SU-DHL-6 (cell line): ENCODE measurements around the gene TMEM74B.

Experiments
- H2AFZ ChIP-seq: fragments of 200-600 bp; sonication (generic); 2 replicates; pipeline ENCODE4 v1.6.1; 2014; ENCODE audit warnings: low read depth, mild to moderate bottlenecking, moderate library complexity, mixed read lengths, antibody characterized with exemption, low read length; ENCODE audit not compliant: severe bottlenecking
- H3F3A ChIP-seq: fragments of 200-600 bp; shearing (Covaris generic); 2 replicates; pipeline ENCODE4 v1.6.0; 2016; ENCODE audit warnings: antibody characterized with exemption, mild to moderate bottlenecking; ENCODE audit not compliant: insufficient read depth
- H3K27ac ChIP-seq: fragments of 200-600 bp; sonication (generic); 2 replicates; pipeline ENCODE4 v1.5.1; 2016; ENCODE audit warnings: low read depth, mild to moderate bottlenecking, low read length, moderate library complexity, mixed read lengths
- H3K27me3 ChIP-seq: fragments of 200-600 bp; sonication (generic), shearing (Covaris generic); 2 replicates; pipeline ENCODE4 v1.6.0; 2014; ENCODE audit warnings: mild to moderate bottlenecking, low read length
- H3K36me3 ChIP-seq: fragments of 200-600 bp; sonication (generic); 2 replicates; pipeline ENCODE4 v1.6.1; 2014; ENCODE audit warnings: mild to moderate bottlenecking, low read length, mixed read lengths
- H3K4me2 ChIP-seq: fragments of 300-600, 200-600 bp; shearing (Covaris generic), sonication (generic); 2 replicates; pipeline ENCODE4 v1.6.0; 2014; ENCODE audit warnings: low read length, low read depth, mild to moderate bottlenecking; ENCODE audit not compliant: poor library complexity, severe bottlenecking
- H3K4me3 ChIP-seq: fragments of 200-600 bp; sonication (generic); 2 replicates; pipeline ENCODE4 v1.5.1; 2014; ENCODE audit warnings: antibody characterized with exemption, low read length, mild to moderate bottlenecking, mixed read lengths; ENCODE audit not compliant: insufficient read depth, poor library complexity, severe bottlenecking
- H3K79me2 ChIP-seq: fragments of 200-600 bp; sonication (generic); 2 replicates; pipeline ENCODE4 v1.6.1; 2014; ENCODE audit warnings: mild to moderate bottlenecking, low read length, moderate library complexity; ENCODE audit not compliant: insufficient read depth
- H3K9ac ChIP-seq: fragments of 200-600 bp; sonication (generic); 2 replicates; pipeline ENCODE4 v1.7.0; 2014; ENCODE audit warnings: mild to moderate bottlenecking, low read length
- H3K9me2 ChIP-seq: fragments of 200-600 bp; sonication (generic); replicated peaks from 2 replicates; pipeline ENCODE4 v1.6.1; 2014; ENCODE audit warnings: low read length; ENCODE audit not compliant: insufficient read depth
- H3K9me3 ChIP-seq: fragments of 200-600 bp; sonication (generic); 2 replicates; pipeline ENCODE4 v1.6.1; 2014; ENCODE audit warnings: low read length, mixed read lengths; ENCODE audit not compliant: insufficient read depth
- H4K20me1 ChIP-seq: fragments of 200-600 bp; sonication (generic); 2 replicates; pipeline ENCODE4 v1.6.1; 2014; ENCODE audit warnings: low read depth, mild to moderate bottlenecking, antibody characterized with exemption, low read length, moderate library complexity, mixed read lengths
- CTCF ChIP-seq: fragments of 200-600 bp; sonication (generic); IDR thresholded peaks from one replicate; pipeline ENCODE4 v1.5.1; 2017; ENCODE audit warnings: antibody characterized with exemption, mild to moderate bottlenecking, low read length, moderate library complexity; ENCODE audit not compliant: insufficient read depth, poor library complexity, severe bottlenecking
- EZH2phosphoT487 ChIP-seq: fragments of 200-600 bp; sonication (generic), shearing (Covaris generic); conservative IDR thresholded peaks from 2 replicates; pipeline ENCODE4 v1.6.1; 2018; ENCODE audit warnings: mild to moderate bottlenecking, antibody characterized with exemption, low read length, moderate library complexity, mixed read lengths

The TMEM74B gene

DNA sequence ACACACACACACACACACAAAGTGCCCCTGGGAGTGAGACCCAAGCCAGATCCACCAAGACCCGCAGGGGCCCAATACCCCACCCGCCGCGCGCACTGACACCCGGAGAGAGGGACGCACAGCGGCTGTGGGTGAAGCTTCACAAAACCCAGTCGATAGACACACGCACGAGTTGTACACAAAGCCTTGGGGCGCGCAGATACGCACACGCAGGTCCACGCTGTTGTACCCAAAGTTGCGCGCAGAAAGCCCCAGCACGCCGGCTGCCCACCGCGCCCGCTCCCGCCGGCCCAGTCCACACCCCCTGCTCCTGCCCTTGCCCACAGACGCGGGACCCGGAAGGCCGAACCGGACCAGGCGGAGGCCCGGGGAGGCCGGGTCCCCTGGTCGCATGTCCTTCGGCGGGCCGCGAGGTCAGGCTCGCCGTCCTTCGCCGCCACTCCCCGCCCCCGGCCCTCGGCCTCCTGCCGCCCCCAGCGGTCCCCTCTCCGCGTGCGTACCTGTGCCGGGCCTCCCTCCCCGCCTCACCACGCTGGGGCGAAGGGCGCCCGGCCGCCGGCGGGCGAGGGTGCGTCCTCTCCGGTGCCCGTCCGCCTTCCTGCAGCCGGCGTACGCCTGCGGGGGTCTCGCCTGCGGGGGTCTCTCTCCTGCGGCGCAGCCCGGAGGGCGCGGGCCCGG is at the start of gene TMEM74B:
TSS of gene TMEM74B (minus strand) at position 344 of the 678 bp plus-strand sequence. CDS start 1,180 bp downstream, outside the sequence.
- no peaks in the 10 kb centered on the region for H3F3A ChIP-seq

DNA sequence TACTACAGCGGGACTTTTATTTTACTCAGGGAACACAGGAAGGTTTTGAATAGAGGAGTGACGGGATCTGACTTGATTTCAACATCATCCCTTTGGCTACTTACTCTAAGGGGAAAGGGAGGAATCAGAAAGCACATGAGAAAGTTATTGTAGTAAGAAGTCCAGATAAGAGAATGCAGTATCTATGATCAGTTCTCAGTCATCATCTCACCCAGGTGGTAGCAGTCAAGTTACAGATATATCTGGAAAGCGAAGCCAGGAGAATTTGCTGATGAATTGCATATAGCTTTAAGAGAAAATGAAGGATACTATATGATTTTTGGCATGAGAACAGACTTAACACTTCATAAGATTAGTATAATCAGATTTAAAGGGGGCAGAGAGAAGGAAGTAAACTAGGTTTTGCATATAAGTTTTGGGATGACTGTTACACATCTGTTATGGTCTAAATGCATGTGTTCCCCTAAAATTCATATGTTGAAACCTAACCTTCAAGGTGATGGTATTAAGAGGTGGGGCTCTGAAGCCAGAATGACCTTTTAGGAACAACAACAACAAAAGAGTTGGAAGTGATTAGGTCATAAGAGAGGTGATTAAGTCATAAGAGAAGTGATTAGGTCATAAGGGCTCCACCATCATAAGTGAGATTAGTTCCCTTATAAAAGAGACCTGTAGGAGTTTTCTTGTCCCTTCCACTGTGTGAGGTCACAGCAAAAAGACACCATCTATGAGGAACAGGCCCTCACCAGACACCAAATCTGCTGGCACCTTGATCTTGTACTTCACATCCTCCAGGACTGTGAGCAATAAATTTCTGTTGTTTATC is 47.7 kb upstream of the TMEM74B start:
- Histone ChIP-seq H3F3A (no peaks in the 10 kb centered on the region), H3K4me2 (no peak overlapping the region), H3K9me2 (no peaks in the 10 kb centered on the region), H2AFZ (no peak overlapping the region), H4K20me1 (no peaks in the 10 kb centered on the region), H3K27me3 (no peaks in the 10 kb centered on the region), H3K4me3 (no peak overlapping the region), H3K79me2 (no peaks in the 10 kb centered on the region), H3K36me3 (no peaks in the 10 kb centered on the region), H3K9ac (no peak overlapping the region), H3K27ac (no peak overlapping the region), H3K9me3 (no peaks in the 10 kb centered on the region)
- no peak for TF ChIP-seq EZH2phosphoT487
- no peak for TF ChIP-seq CTCF

More for the DNA sequence above, at the start of gene TMEM74B:
- Histone ChIP-seq H3K27me3 (no peaks in the 10 kb centered on the region), H3K36me3 (no peaks in the 10 kb centered on the region), H3K4me3 (no peak within 1 kb of the TSS), H2AFZ (no peak within 1 kb of the TSS), H4K20me1 (no peaks in the 10 kb centered on the region), H3K9me3 (no peaks in the 10 kb centered on the region), H3K27ac (no peak within 1 kb of the TSS), H3K9me2 (no peaks in the 10 kb centered on the region), H3K4me2 (no peak within 1 kb of the TSS), H3K9ac (no peak within 1 kb of the TSS), H3K79me2 (no peaks in the 10 kb centered on the region)
- TF ChIP-seq CTCF, result no peak
- no peak for TF ChIP-seq EZH2phosphoT487

DNA sequence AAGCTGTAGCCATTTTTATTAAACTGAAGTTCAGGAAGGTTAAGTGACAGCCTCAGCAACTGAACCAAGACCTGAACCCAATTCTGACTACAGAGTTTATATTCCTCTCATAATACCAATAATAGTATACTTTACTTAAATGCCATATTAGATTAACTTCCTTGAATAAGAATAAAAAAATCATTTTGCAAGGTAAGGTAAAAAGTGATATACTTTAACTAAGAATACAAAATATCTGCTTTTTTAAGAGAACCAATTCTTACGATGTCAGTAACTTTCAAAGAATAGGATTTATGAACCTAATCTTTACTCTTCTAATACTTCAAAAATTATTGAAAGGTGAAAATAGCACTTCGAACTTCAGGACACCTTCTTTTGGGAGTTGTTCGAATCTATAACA is 44.8 kb upstream of the TMEM74B start:
- Histone ChIP-seq H4K20me1 (no peaks in the 10 kb centered on the region), H3K4me2 (no peak overlapping the region), H3K27me3 (no peaks in the 10 kb centered on the region), H3K9me3 (no peaks in the 10 kb centered on the region), H2AFZ (no peak overlapping the region), H3K9ac (no peak overlapping the region), H3F3A (no peaks in the 10 kb centered on the region), H3K4me3 (no peak overlapping the region), H3K27ac (no peak overlapping the region), H3K9me2 (no peaks in the 10 kb centered on the region), H3K79me2 (no peaks in the 10 kb centered on the region), H3K36me3 (no peaks in the 10 kb centered on the region)
- no peak for TF ChIP-seq CTCF
